ENCODE results near the gene SH3BGRL3. TPM values are rescaled to one million over a fixed set of nuclear protein-coding genes. Genes with fewer than 3 reads are reported as not detected.

SH3BGRL3 gene
- total RNA-seq, 6 donors from 2014 or later: 39.1 to 271 (median 156) TPM

- Histone ChIP-seq H3K9me3 (no peaks in the 10 kb centered on the region), H3K4me3 (no peak overlapping the region), H3K36me3 (no peaks in the 10 kb centered on the region), H3K27ac (peak overlapping the region; percentile 44 to 76 (median 54)), H3K4me1 (peaks cover 7 to 19% (median 14%) of the 10 kb centered on the region in 4 donors), H3K27me3 (no peaks in the 10 kb centered on the region)
- DNase-seq (no peak), ATAC-seq (ENCODE audit: low FRiP score in 2 of 2) (no peak)
- 77 to 82% methylated on average over 8 of the region's 8 CpGs for WGBS, 2 donors
- no peak for TF ChIP-seq CTCF (IDR thresholded peaks at IDR 0.05)
- no peak for TF ChIP-seq EP300 (IDR thresholded peaks at IDR 0.05)
- TF ChIP-seq POLR2AphosphoS5 (IDR thresholded peaks at IDR 0.05): no peak
- TF ChIP-seq POLR2A (IDR thresholded peaks at IDR 0.05): no peak
Observed at GRCh38 chr1:26315874-26316850, 36.3 kb downstream of the SH3BGRL3 start.

GRCh38 chr1:26317146-26317545, 37.3 kb downstream of the SH3BGRL3 start:
- WGBS, 2 donors: 73 to 85% methylated on average over 2 of the region's 2 CpGs
- Histone ChIP-seq H3K4me3 (no peak overlapping the region), H3K4me1 (peaks cover 10 to 24% (median 20%) of the 10 kb centered on the region in 4 donors), H3K9me3 (no peaks in the 10 kb centered on the region), H3K27me3 (no peaks in the 10 kb centered on the region), H3K36me3 (no peaks in the 10 kb centered on the region), H3K27ac (peak overlapping the region in 2 of 4 donors; percentile 75 to 76)
- ATAC-seq (ENCODE audit: low FRiP score in 2 of 2) (no peak), DNase-seq (no peak)
- TF ChIP-seq EP300 (IDR thresholded peaks at IDR 0.05) (no peak), CTCF (IDR thresholded peaks at IDR 0.05) (no peak), POLR2AphosphoS5 (IDR thresholded peaks at IDR 0.05) (no peak), POLR2A (IDR thresholded peaks at IDR 0.05) (no peak)

- H3K27me3 ChIP-seq: no peaks in the 10 kb centered on the region
- DNase-seq (no peak), ATAC-seq (ENCODE audit: low FRiP score in 2 of 2) (no peak)
- peaks cover 10 to 24% (median 20%) of the 10 kb centered on the region in 4 donors for H3K4me1 ChIP-seq
- TF ChIP-seq EP300 (IDR thresholded peaks at IDR 0.05) (no peak), CTCF (IDR thresholded peaks at IDR 0.05) (no peak), POLR2AphosphoS5 (IDR thresholded peaks at IDR 0.05) (no peak), POLR2A (IDR thresholded peaks at IDR 0.05) (peak in 1 of 4 donors; percentile 44)
- H3K9me3 ChIP-seq: no peaks in the 10 kb centered on the region
- H3K27ac ChIP-seq: peak within 1 kb of the TSS; percentile 57 to 76 (median 70)
- peak within 1 kb of the TSS in 3 of 4 donors; percentile 29 to 43 (median 39) for H3K4me3 ChIP-seq
- H3K36me3 ChIP-seq: no peaks in the 10 kb centered on the region
- WGBS, 2 donors: 60 to 61% methylated on average over 8 to 12 of the region's 12 CpGs
Observed at GRCh38 chr1:26317612-26318337, 37.9 kb downstream of the SH3BGRL3 start, which contains the start of gene CD52. TSS of gene CD52 (plus strand) at chr1:26317958. CDS start at chr1:26318018, 60 bp downstream.

- peak overlapping the region in 3 of 4 donors; percentile 29 to 43 (median 39) for H3K4me3 ChIP-seq
- TF ChIP-seq POLR2A (IDR thresholded peaks at IDR 0.05): peak in 1 of 4 donors; percentile 57
- no peak for TF ChIP-seq CTCF (IDR thresholded peaks at IDR 0.05)
- H3K27ac ChIP-seq: peak overlapping the region; percentile 57 to 76 (median 70)
- ATAC-seq (ENCODE audit: low FRiP score in 2 of 2) (peak; percentile 15 to 57), DNase-seq (peak in 1 of 2 donors; percentile 64)
- H3K4me1 ChIP-seq: peaks cover 10 to 24% (median 20%) of the 10 kb centered on the region in 4 donors
- no peaks in the 10 kb centered on the region for H3K36me3 ChIP-seq
- whole genome bisulfite sequencing, 2 donors: 68 to 79% methylated on average over 8 to 9 of the region's 9 CpGs
- no peaks in the 10 kb centered on the region for H3K27me3 ChIP-seq
- H3K9me3 ChIP-seq: no peaks in the 10 kb centered on the region
Observed at GRCh38 chr1:26318338-26319064, 38.6 kb downstream of the SH3BGRL3 start.
